ENCODE measurements around the gene MAN1A1. TPM values are rescaled to one million over a fixed set of nuclear protein-coding genes. Genes with fewer than 3 reads are reported as not detected.

Gene MAN1A1
- total and polyA plus RNA-seq, 2 of the 4 experiments (the other 2 are of a cell fraction): 5.9 to 6.4 TPM

DNA sequence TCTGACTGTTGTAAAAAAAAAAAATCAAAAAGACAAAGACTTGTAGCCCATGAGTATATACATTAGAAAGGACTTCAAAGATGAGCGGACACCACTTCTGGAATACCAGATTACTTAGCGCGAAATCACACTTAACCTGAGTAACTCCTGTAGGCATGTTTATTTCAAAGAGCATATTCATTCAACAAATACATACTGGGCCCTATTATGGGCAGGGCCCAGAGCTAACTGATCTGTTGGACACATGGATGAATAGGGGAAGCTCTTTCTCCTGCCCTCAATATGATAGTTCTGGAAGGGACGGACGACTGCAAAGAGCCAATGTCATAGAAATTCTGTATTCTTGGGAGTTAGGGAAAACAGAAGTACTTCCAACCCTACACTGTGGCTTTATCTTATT lies 12.3 kb downstream of the MAN1A1 start:
- H3K27ac ChIP-seq (ENCODE audit: insufficient read depth, low read length): no peak overlapping the region
- H2BK15ac ChIP-seq (ENCODE audit: low read depth, low read length): no peak overlapping the region
- H3K79me1 ChIP-seq (ENCODE audit: low read depth in 1 of 2, low read length in 2 of 2): no peaks in the 10 kb centered on the region
- H2BK120ac ChIP-seq (ENCODE audit: low read depth, low read length): no peak overlapping the region
- dilution Hi-C loops (cut with HindIII; ENCODE audit: low sequenced_read_pairs, unreplicated experiment): no loop called here
- no peak for DNase-seq
- intact Hi-C loops (cut with micrococcal nuclease): no loop called here
- no peak overlapping the region for H3K23ac ChIP-seq (ENCODE audit: low read depth, low read length)
- in situ Hi-C loops (cut with MboI; ENCODE audit: low sequenced_read_pairs): no loop called here
- POLR2A ChIA-PET (ENCODE audit: unreplicated experiment): no interaction called here
- TF ChIP-seq MXI1 (IDR thresholded peaks at IDR 0.05; ENCODE audit: borderline replicate concordance, low read depth, low read length) (no peak), CHD1 (IDR thresholded peaks at IDR 0.05; ENCODE audit: low read depth, low read length) (no peak), FOS (IDR thresholded peaks at IDR 0.05; ENCODE audit: low read depth, low read length) (no peak), RAD21 (IDR thresholded peaks at IDR 0.05; ENCODE audit: low read length) (no peak), NFE2L2 (IDR thresholded peaks at IDR 0.05; ENCODE audit: low read depth, low read length) (no peak), MAZ (IDR thresholded peaks at IDR 0.05; ENCODE audit: borderline replicate concordance, low read depth, low read length) (no peak), CEBPB (IDR thresholded peaks at IDR 0.05; ENCODE audit: low read depth, low read length) (no peak), BHLHE40 (IDR thresholded peaks at IDR 0.05; ENCODE audit: low read depth, low read length) (no peak), MAFK (IDR thresholded peaks at IDR 0.05; ENCODE audit: low read depth, low read length) (no peak), SMC3 (IDR thresholded peaks at IDR 0.05; ENCODE audit: low read depth, low read length) (no peak), POLR2A (IDR thresholded peaks at IDR 0.05; ENCODE audit: low read depth, low read length) (no peak), RCOR1 (IDR thresholded peaks at IDR 0.05; ENCODE audit: insufficient replicate concordance, low read length) (no peak), RFX5 (IDR thresholded peaks at IDR 0.05; ENCODE audit: low read depth, low read length) (no peak)
- TF ChIP-seq, protein P1, sequence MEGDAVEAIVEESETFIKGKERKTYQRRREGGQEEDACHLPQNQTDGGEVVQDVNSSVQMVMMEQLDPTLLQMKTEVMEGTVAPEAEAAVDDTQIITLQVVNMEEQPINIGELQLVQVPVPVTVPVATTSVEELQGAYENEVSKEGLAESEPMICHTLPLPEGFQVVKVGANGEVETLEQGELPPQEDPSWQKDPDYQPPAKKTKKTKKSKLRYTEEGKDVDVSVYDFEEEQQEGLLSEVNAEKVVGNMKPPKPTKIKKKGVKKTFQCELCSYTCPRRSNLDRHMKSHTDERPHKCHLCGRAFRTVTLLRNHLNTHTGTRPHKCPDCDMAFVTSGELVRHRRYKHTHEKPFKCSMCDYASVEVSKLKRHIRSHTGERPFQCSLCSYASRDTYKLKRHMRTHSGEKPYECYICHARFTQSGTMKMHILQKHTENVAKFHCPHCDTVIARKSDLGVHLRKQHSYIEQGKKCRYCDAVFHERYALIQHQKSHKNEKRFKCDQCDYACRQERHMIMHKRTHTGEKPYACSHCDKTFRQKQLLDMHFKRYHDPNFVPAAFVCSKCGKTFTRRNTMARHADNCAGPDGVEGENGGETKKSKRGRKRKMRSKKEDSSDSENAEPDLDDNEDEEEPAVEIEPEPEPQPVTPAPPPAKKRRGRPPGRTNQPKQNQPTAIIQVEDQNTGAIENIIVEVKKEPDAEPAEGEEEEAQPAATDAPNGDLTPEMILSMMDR (conservative IDR thresholded peaks at IDR 0.05; ENCODE audit: low read depth, low read length): no peak
- TF ChIP-seq, protein P2, sequence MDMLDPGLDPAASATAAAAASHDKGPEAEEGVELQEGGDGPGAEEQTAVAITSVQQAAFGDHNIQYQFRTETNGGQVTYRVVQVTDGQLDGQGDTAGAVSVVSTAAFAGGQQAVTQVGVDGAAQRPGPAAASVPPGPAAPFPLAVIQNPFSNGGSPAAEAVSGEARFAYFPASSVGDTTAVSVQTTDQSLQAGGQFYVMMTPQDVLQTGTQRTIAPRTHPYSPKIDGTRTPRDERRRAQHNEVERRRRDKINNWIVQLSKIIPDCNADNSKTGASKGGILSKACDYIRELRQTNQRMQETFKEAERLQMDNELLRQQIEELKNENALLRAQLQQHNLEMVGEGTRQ (IDR thresholded peaks at IDR 0.05; ENCODE audit: low read depth, low read length): no peak
- TF ChIP-seq, protein P3, sequence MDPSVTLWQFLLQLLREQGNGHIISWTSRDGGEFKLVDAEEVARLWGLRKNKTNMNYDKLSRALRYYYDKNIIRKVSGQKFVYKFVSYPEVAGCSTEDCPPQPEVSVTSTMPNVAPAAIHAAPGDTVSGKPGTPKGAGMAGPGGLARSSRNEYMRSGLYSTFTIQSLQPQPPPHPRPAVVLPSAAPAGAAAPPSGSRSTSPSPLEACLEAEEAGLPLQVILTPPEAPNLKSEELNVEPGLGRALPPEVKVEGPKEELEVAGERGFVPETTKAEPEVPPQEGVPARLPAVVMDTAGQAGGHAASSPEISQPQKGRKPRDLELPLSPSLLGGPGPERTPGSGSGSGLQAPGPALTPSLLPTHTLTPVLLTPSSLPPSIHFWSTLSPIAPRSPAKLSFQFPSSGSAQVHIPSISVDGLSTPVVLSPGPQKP (IDR thresholded peaks at IDR 0.05; ENCODE audit: borderline replicate concordance, low read depth, low read length): no peak
- 93% methylated on average over 3 of the region's 5 CpGs; no CpG with 5 or more reads in 1 of the 2 experiments for WGBS, 2 experiments (ENCODE audit: extremely low coverage in 2 of 2, insufficient read length in 1 of 2)
- H3K9me1 ChIP-seq (ENCODE audit: insufficient read depth, low read length): 0 out of 2 replicates have a peak, but pooled peaks cover 4% of the 10 kb centered on the region
- no peak overlapping the region for H4K5ac ChIP-seq (ENCODE audit: low read depth, low read length)
- no peak overlapping the region for H3K4me3 ChIP-seq (ENCODE audit: insufficient read depth, low read depth, low read length)
- H2AFZ ChIP-seq (replicated peaks; ENCODE audit: low read length, poor library complexity): no peak overlapping the region
- H3K14ac ChIP-seq (replicated peaks; ENCODE audit: low read depth, low read length): no peak overlapping the region
- no peak for ATAC-seq (ENCODE audit: low read depth)
- no peak overlapping the region for H3K4me2 ChIP-seq (ENCODE audit: low read depth, low read length)
- BruUV-seq (replicated peaks): no TSS peak
- H4K20me1 ChIP-seq (ENCODE audit: insufficient read depth, low read length): no peaks in the 10 kb centered on the region
- no peak overlapping the region for H3K9ac ChIP-seq (ENCODE audit: low read depth, low read length)
- H3K18ac ChIP-seq (ENCODE audit: low read depth, low read length): no peak overlapping the region
- H3K56ac ChIP-seq (ENCODE audit: extremely low read depth, insufficient read depth, low read length): no peak overlapping the region
- CTCF ChIA-PET: interaction anchor here (0.8 kb wide), 1 partner anchor 14 kb away, joined by 3 read pairs; no protein-coding TSS in a partner anchor
- H2BK20ac ChIP-seq (ENCODE audit: low read depth, low read length): no peak overlapping the region
- no peaks in the 10 kb centered on the region for H3K27me3 ChIP-seq (ENCODE audit: control insufficient read depth, insufficient read depth, low read length)
- H2AK5ac ChIP-seq (ENCODE audit: low read depth, low read length): no peak overlapping the region
- H3K9me3 ChIP-seq (ENCODE audit: control insufficient read depth, insufficient read depth, low read length): no peaks in the 10 kb centered on the region
- no peak overlapping the region for H3K4ac ChIP-seq (ENCODE audit: low read depth, low read length)
- no peak overlapping the region for H2BK5ac ChIP-seq (ENCODE audit: low read depth, low read length, poor library complexity, severe bottlenecking)
- H3K4me1 ChIP-seq (ENCODE audit: control insufficient read depth, insufficient read depth, low read length): peaks cover 2% of the 10 kb centered on the region; the same call in 1 of the 2 replicates
- no peak overlapping the region for H4K8ac ChIP-seq (ENCODE audit: low read depth in 2 of 2, low read length in 2 of 2)
- H2AK9ac ChIP-seq (replicated peaks; ENCODE audit: low read depth, low read length, poor library complexity): no peak overlapping the region
- no peak overlapping the region for H4K91ac ChIP-seq (ENCODE audit: insufficient read depth, low read depth, low read length)
- H3K36me3 ChIP-seq (ENCODE audit: control insufficient read depth, insufficient read depth, low read length): peaks cover 6% of the 10 kb centered on the region; the same call in 1 of the 2 replicates
